GM13977 (cell line): ENCODE measurements around the gene LIFR.

Experiments
- DNase-seq: peaks from one replicate; pipeline ENCODE4 v3.0.0; 2012; ENCODE audit warnings: low spot score
- CTCF ChIP-seq: IDR thresholded peaks from 2 replicates; pipeline ENCODE4 v1.5.1; 2012; ENCODE audit warnings: mild to moderate bottlenecking, control low read depth; ENCODE audit not compliant: insufficient read depth; ENCODE audit errors: extremely low read depth, missing control alignments
- in situ Hi-C: fragments of 300-500 bp; cut with MboI; formaldehyde crosslinking; loops from one replicate; pipeline ENCODE4 v1.12.0; 2022; ENCODE audit warnings: low sequenced_read_pairs, low pct_unique_long_range_greater_than_20kb, mixed read lengths, inconsistent platforms; ENCODE audit not compliant: unreplicated experiment

LIFR gene

GRCh38 chr5:38535248-38535750, 21.1 kb downstream of the LIFR start:
- TF ChIP-seq CTCF, result no peak
- in situ Hi-C loops, result no loop called here
- DNase-seq, result no peak

- TF ChIP-seq CTCF, result no peak
- in situ Hi-C loops, result no loop called here
These were observed 22.3 kb downstream of the LIFR start for GRCh38 chr5:38534156-38534453.

GRCh38 chr5:38533286-38534155, 22.9 kb downstream of the LIFR start:
- DNase-seq, result no peak
- in situ Hi-C loops, result no loop called here
- no peak for TF ChIP-seq CTCF

More at GRCh38 chr5:38534156-38534453, 22.3 kb downstream of the LIFR start:
- no peak for DNase-seq

- TF ChIP-seq CTCF, result no peak
- no peak for DNase-seq
- in situ Hi-C loops, result no loop called here
These were observed 24.2 kb downstream of the LIFR start for GRCh38 chr5:38532165-38532669.

GRCh38 chr5:38531518-38531917, 24.9 kb downstream of the LIFR start:
- TF ChIP-seq CTCF, result no peak
- DNase-seq, result no peak
- in situ Hi-C loops, result no loop called here

- TF ChIP-seq CTCF, result no peak
- DNase-seq, result no peak
- in situ Hi-C loops, result no loop called here
These were observed 26.3 kb downstream of the LIFR start for GRCh38 chr5:38529955-38530646.
